Esophagus squamous epithelium (tissue), 4 donors: Measurements from ENCODE around the gene CDC14A.

Experiments
- CTCF ChIP-seq, 6 experiments: fragments of 450-650 bp in 4 of 6; fragments of 200-600 bp in 2 of 6; sonication (generic) in 2 of 6; IDR thresholded peaks; one replicate each; pipeline ENCODE4 v1.5.1; 2016 to 2019; ENCODE audit warnings: antibody characterized with exemption in 6 of 6, mild to moderate bottlenecking in 4 of 6, moderate library complexity in 4 of 6
- POLR2A ChIP-seq, 4 donors: fragments of 450-650 bp; IDR thresholded peaks; one replicate each; pipeline ENCODE4 v1.6.1; 2017; ENCODE audit warnings: antibody characterized with exemption in 4 of 4, mild to moderate bottlenecking in 4 of 4, moderate library complexity in 3 of 4

DNA sequence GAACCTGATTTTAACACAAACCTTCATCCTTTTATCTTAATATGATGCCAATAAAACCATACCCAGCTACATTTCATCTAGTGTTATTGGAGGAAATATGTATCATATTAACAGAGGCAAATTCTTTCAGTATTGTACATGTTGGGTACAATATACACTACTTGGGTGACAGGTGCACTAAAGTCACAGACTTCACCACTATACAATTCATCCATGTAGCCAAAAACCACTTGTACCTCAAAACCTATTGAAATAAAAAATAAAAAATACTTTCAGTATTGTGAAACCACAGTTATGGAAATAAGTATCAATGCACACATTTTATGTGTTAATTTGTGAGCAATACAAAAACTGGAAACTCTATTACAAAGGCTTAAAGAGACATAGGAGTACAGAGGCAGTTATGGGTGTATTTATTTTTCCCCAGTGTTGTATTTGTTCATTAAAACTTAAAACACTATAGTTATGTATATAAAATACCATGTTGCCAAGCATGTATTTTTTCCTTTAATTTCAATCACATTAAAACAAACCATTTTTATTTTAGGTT lies 160.6 kb downstream of the CDC14A start:
- TF ChIP-seq CTCF (IDR thresholded peaks at IDR 0.05) (no peak), POLR2A (IDR thresholded peaks at IDR 0.05) (no peak)
